ENCODE results near the gene NPTN. TPM values are rescaled to one million over a fixed set of nuclear protein-coding genes. Genes with fewer than 3 reads are reported as not detected.

NPTN gene
- total RNA-seq, 1 experiment from 2014 or later, result 90.9 TPM

DNA sequence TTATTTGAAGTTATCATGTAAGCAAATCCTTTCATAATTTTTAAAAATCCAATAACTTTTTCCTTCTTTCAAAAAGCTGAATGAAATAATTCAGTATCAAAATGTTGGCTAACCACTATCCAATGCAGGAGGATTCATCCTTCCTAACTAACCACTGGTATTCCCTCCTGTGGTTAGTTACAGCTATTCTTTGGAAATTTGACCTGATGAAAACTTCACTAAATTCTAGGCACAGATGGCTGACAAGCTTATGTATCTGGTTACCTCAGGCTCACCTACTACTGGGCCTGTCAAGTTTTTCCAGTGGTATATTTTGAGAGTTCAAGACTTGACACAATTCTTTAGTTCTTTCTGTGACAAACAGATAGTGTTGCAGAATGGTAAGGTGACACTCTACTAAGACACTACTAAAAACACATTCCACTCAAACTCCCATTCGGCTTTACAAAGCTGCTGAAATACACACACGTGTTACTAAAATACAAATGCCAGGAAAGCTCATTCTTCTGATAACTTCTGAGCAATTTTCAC, 15.8 kb downstream of the NPTN start:
- peaks cover 97% of the 10 kb centered on the region for H3K79me2 ChIP-seq (ENCODE audit: insufficient read depth, low read length)
- RAD21 ChIA-PET (ENCODE audit: low non-redundant PET in 1 of 2, low total read pairs in 2 of 2, uncharacterized antibody in 2 of 2, unreplicated experiment in 2 of 2), result interaction anchor here in 1 of 2 experiments (1.0 kb wide), 1 partner anchor 19 kb away, joined by 3 read pairs; no protein-coding TSS in a partner anchor
- ATAC-seq (no peak), DNase-seq (ENCODE audit: low read depth, low spot score) (no peak)
- H3K9ac ChIP-seq (ENCODE audit: low read length), result no peak overlapping the region
- H3K4me1 ChIP-seq (ENCODE audit: control insufficient read depth in 1 of 2, insufficient read depth in 2 of 2, low read length in 2 of 2), result no peaks in the 10 kb centered on the region
- intact Hi-C loops (cut with micrococcal nuclease), result no loop called here
- no peaks in the 10 kb centered on the region for H3K27me3 ChIP-seq (ENCODE audit: insufficient read depth, low read length)
- no peak overlapping the region for H2AFZ ChIP-seq (ENCODE audit: low read depth, low read length, poor library complexity, severe bottlenecking)
- H4K20me1 ChIP-seq (ENCODE audit: insufficient read depth), result peaks cover 24% of the 10 kb centered on the region
- H3K4me2 ChIP-seq (ENCODE audit: low read length), result no peak overlapping the region
- H3K36me3 ChIP-seq (ENCODE audit: control insufficient read depth in 1 of 2, insufficient read depth in 2 of 2, low read length in 2 of 2), result no peaks in the 10 kb centered on the region
- POLR2A ChIA-PET, result interaction anchor here (1.8 kb wide), 1 partner anchor 15 kb away, joined by 4 read pairs; no protein-coding TSS in a partner anchor
- BruUV-seq (replicated peaks), result no TSS peak
- TF ChIP-seq, protein P1, sequence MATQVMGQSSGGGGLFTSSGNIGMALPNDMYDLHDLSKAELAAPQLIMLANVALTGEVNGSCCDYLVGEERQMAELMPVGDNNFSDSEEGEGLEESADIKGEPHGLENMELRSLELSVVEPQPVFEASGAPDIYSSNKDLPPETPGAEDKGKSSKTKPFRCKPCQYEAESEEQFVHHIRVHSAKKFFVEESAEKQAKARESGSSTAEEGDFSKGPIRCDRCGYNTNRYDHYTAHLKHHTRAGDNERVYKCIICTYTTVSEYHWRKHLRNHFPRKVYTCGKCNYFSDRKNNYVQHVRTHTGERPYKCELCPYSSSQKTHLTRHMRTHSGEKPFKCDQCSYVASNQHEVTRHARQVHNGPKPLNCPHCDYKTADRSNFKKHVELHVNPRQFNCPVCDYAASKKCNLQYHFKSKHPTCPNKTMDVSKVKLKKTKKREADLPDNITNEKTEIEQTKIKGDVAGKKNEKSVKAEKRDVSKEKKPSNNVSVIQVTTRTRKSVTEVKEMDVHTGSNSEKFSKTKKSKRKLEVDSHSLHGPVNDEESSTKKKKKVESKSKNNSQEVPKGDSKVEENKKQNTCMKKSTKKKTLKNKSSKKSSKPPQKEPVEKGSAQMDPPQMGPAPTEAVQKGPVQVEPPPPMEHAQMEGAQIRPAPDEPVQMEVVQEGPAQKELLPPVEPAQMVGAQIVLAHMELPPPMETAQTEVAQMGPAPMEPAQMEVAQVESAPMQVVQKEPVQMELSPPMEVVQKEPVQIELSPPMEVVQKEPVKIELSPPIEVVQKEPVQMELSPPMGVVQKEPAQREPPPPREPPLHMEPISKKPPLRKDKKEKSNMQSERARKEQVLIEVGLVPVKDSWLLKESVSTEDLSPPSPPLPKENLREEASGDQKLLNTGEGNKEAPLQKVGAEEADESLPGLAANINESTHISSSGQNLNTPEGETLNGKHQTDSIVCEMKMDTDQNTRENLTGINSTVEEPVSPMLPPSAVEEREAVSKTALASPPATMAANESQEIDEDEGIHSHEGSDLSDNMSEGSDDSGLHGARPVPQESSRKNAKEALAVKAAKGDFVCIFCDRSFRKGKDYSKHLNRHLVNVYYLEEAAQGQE (IDR thresholded peaks at IDR 0.05; ENCODE audit: low read depth), result no peak
- TF ChIP-seq, protein P2, sequence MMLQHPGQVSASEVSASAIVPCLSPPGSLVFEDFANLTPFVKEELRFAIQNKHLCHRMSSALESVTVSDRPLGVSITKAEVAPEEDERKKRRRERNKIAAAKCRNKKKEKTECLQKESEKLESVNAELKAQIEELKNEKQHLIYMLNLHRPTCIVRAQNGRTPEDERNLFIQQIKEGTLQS (IDR thresholded peaks at IDR 0.05), result no peak
- TF ChIP-seq SRF (IDR thresholded peaks at IDR 0.05; ENCODE audit: low read depth) (no peak), YY1 (IDR thresholded peaks at IDR 0.05; ENCODE audit: extremely low read depth, insufficient replicate concordance, low read depth, low read length) (no peak), EGR1 (IDR thresholded peaks at IDR 0.05; ENCODE audit: low read depth) (no peak), ELF1 (IDR thresholded peaks at IDR 0.05; ENCODE audit: borderline replicate concordance, low read depth) (no peak), ZFX (IDR thresholded peaks at IDR 0.05) (no peak), POLR2AphosphoS5 (IDR thresholded peaks at IDR 0.05; ENCODE audit: low read depth, low read length) (no peak), EZH2phosphoT487 (IDR thresholded peaks at IDR 0.05; ENCODE audit: borderline replicate concordance) (no peak), CBX3 (IDR thresholded peaks at IDR 0.05; ENCODE audit: low read depth) (no peak), EZH2 (IDR thresholded peaks at IDR 0.05) (no peak), CEBPB (IDR thresholded peaks at IDR 0.05; ENCODE audit: low read depth) (no peak), ZNF274 (IDR thresholded peaks at IDR 0.05; ENCODE audit: low read depth, low read length) (no peak), SP1 (IDR thresholded peaks at IDR 0.05; ENCODE audit: low read depth) (no peak)
- TF ChIP-seq, protein P3, sequence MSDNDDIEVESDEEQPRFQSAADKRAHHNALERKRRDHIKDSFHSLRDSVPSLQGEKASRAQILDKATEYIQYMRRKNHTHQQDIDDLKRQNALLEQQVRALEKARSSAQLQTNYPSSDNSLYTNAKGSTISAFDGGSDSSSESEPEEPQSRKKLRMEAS (IDR thresholded peaks at IDR 0.05), result no peak
- TF ChIP-seq, protein P4, sequence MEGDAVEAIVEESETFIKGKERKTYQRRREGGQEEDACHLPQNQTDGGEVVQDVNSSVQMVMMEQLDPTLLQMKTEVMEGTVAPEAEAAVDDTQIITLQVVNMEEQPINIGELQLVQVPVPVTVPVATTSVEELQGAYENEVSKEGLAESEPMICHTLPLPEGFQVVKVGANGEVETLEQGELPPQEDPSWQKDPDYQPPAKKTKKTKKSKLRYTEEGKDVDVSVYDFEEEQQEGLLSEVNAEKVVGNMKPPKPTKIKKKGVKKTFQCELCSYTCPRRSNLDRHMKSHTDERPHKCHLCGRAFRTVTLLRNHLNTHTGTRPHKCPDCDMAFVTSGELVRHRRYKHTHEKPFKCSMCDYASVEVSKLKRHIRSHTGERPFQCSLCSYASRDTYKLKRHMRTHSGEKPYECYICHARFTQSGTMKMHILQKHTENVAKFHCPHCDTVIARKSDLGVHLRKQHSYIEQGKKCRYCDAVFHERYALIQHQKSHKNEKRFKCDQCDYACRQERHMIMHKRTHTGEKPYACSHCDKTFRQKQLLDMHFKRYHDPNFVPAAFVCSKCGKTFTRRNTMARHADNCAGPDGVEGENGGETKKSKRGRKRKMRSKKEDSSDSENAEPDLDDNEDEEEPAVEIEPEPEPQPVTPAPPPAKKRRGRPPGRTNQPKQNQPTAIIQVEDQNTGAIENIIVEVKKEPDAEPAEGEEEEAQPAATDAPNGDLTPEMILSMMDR (IDR thresholded peaks at IDR 0.05 in 2 of 3, conservative IDR thresholded peaks at IDR 0.05 in 1 of 3; ENCODE audit: borderline replicate concordance in 1 of 3, insufficient read depth in 1 of 3, low read depth in 2 of 3, low read length in 2 of 3), result no peak
- CTCF ChIA-PET, result interaction anchor here (1.7 kb wide), 1 partner anchor 19 kb away, joined by 7 read pairs; no protein-coding TSS in a partner anchor
- no peak overlapping the region for H3K4me3 ChIP-seq (replicated peaks in 1 of 2; ENCODE audit: low read depth in 1 of 2, low read length in 2 of 2)
- no peak overlapping the region for H3K27ac ChIP-seq (ENCODE audit: low read depth, low read length)
- H3K9me2 ChIP-seq (ENCODE audit: insufficient read depth), result no peaks in the 10 kb centered on the region
- H3K9me3 ChIP-seq (ENCODE audit: control insufficient read depth in 1 of 2, insufficient read depth in 1 of 2, low read depth in 1 of 2, low read length in 2 of 2), result no peaks in the 10 kb centered on the region

Data from HCT116 (cell line).